PC-9 (cell line): ENCODE measurements around the gene GMDS. TPM values are rescaled to one million over a fixed set of nuclear protein-coding genes. Genes with fewer than 3 reads are reported as not detected.

ENCODE experiments used
- BruUV-seq: library from RNA; stranded (reverse); fragments of 400-500 nt; replicated peaks from 2 replicates; lab custom pipeline; 2021; lab: Mats Ljungman, UMichigan
- CTCF ChIA-PET: fragments of 300-600 bp; sonication (Branson Sonifier 250); formaldehyde crosslinking; loops from one replicate; lab custom pipeline; 2022; ENCODE audit warnings: antibody characterized with exemption; lab: Charles Lee
- POLR2A ChIA-PET: fragments of 300-600 bp; sonication (Branson Sonifier 250); formaldehyde crosslinking; loops from one replicate; lab custom pipeline; 2022; ENCODE audit warnings: antibody characterized with exemption; ENCODE audit not compliant: unreplicated experiment; lab: Charles Lee
- DNase-seq, 2 experiments: peaks; one replicate each; pipeline versions ENCODE4 v3.0.0 to v3.0.0-alpha.2; 2015 to 2022; ENCODE audit warnings: mixed read lengths in 1 of 2
- H2AFZ ChIP-seq: fragments of 200-600 bp; sonication (generic); 2 replicates; pipeline ENCODE4 v1.8.1; 2017; ENCODE audit warnings: antibody characterized with exemption
- H3F3A ChIP-seq: fragments of 200-600 bp; sonication (generic); 2 replicates; pipeline ENCODE4 v1.8.1; 2017; ENCODE audit warnings: antibody characterized with exemption, mild to moderate bottlenecking, low read depth; ENCODE audit not compliant: insufficient read depth
- H3K27ac ChIP-seq: fragments of 200-600 bp; sonication (generic); 2 replicates; pipeline ENCODE4 v1.6.1; 2016; ENCODE audit warnings: mixed run types
- H3K27me3 ChIP-seq: fragments of 200-600 bp; sonication (generic); 2 replicates; pipeline ENCODE4 v1.6.1; 2016; ENCODE audit warnings: low read depth, mixed run types; ENCODE audit not compliant: insufficient read depth
- H3K36me3 ChIP-seq: fragments of 200-600 bp; sonication (generic); 2 replicates; pipeline ENCODE4 v1.6.1; 2016; ENCODE audit warnings: low read depth, mixed run types
- H3K4me1 ChIP-seq: fragments of 200-600 bp; sonication (generic); replicated peaks from 2 replicates; pipeline ENCODE4 v1.6.1; 2016; ENCODE audit warnings: mixed run types; ENCODE audit not compliant: insufficient read depth
- H3K4me2 ChIP-seq: fragments of 200-600 bp; sonication (generic); 2 replicates; pipeline ENCODE4 v1.6.1; 2017; ENCODE audit warnings: mixed run types
- H3K4me3 ChIP-seq: fragments of 200-600 bp; sonication (generic); 2 replicates; pipeline ENCODE4 v1.6.1; 2016; ENCODE audit warnings: mixed run types
- H3K79me2 ChIP-seq: fragments of 200-600 bp; sonication (generic); 2 replicates; pipeline ENCODE4 v1.6.1; 2017; ENCODE audit warnings: low read depth, mixed run types
- H3K9me2 ChIP-seq: fragments of 200-600 bp; sonication (generic); 2 replicates; pipeline ENCODE4 v1.8.1; 2017; ENCODE audit warnings: mild to moderate bottlenecking; ENCODE audit not compliant: insufficient read depth
- H3K9me3 ChIP-seq: fragments of 200-600 bp; sonication (generic); 2 replicates; pipeline ENCODE4 v1.8.1; 2016; ENCODE audit warnings: low read depth; ENCODE audit not compliant: insufficient read depth
- H4K20me1 ChIP-seq: fragments of 200-600 bp; sonication (generic); 2 replicates; pipeline ENCODE4 v1.8.1; 2017; ENCODE audit not compliant: insufficient read depth
- EZH2 ChIP-seq: fragments of 200-600 bp; sonication (generic); IDR thresholded peaks from 2 replicates; pipeline ENCODE4 v1.8.0; 2017; ENCODE audit warnings: antibody characterized with exemption, low read depth
- intact Hi-C: fragments of 100-400 bp; cut with micrococcal nuclease; formaldehyde crosslinking; loops from one replicate; pipeline ENCODE4 v1.10.0; 2022; ENCODE audit not compliant: unreplicated experiment
- total RNA-seq: library from RNA; stranded (reverse); gene quantifications from 2 replicates; pipeline ENCODE4 v1.2.3, GENCODE V29; 2021
- TF ChIP-seq, protein P1 (sequence below): fragments of 200-600 bp; sonication (generic); conservative IDR thresholded peaks from 2 replicates; pipeline ENCODE4 v1.6.1; 2017; ENCODE audit warnings: mixed run types, antibody characterized with exemption, mild to moderate bottlenecking, moderate library complexity

The GMDS gene
- total RNA-seq, 1 experiment from 2014 or later: 30.1 TPM

DNA sequence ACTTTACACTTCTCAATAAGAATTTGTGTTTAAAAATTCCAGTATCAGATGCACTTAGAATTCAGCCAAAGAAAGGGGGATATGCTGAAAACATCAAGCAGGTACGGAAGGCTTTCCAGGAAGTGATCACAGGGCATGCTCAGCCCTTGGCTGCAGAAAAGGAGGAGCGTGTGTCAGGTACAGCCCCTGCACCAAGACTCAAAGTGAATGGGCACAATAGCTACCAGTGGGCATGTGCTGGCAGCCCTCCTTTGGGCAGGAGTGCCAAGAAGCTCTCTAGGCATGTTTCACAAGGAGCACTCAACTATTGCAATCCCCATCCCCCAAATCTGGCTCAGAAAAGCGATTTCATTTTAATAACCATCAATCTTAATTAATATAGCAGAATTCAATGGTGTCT is 298.8 kb downstream of the GMDS start:
- BruUV-seq: no TSS peak
- Histone ChIP-seq H3K79me2 (no peaks in the 10 kb centered on the region), H2AFZ (no peak overlapping the region), H3K27ac (no peak overlapping the region), H3K27me3 (no peaks in the 10 kb centered on the region), H3K4me3 (no peak overlapping the region), H4K20me1 (no peaks in the 10 kb centered on the region), H3K9me3 (no peaks in the 10 kb centered on the region), H3F3A (no peaks in the 10 kb centered on the region), H3K9me2 (no peaks in the 10 kb centered on the region), H3K4me2 (no peak overlapping the region), H3K36me3 (no peaks in the 10 kb centered on the region), H3K4me1 (no peaks in the 10 kb centered on the region)
- ChIA-PET POLR2A (no interaction called here), CTCF (no interaction called here)
- TF ChIP-seq, protein P1, sequence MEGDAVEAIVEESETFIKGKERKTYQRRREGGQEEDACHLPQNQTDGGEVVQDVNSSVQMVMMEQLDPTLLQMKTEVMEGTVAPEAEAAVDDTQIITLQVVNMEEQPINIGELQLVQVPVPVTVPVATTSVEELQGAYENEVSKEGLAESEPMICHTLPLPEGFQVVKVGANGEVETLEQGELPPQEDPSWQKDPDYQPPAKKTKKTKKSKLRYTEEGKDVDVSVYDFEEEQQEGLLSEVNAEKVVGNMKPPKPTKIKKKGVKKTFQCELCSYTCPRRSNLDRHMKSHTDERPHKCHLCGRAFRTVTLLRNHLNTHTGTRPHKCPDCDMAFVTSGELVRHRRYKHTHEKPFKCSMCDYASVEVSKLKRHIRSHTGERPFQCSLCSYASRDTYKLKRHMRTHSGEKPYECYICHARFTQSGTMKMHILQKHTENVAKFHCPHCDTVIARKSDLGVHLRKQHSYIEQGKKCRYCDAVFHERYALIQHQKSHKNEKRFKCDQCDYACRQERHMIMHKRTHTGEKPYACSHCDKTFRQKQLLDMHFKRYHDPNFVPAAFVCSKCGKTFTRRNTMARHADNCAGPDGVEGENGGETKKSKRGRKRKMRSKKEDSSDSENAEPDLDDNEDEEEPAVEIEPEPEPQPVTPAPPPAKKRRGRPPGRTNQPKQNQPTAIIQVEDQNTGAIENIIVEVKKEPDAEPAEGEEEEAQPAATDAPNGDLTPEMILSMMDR: no peak
- TF ChIP-seq EZH2: no peak
- no peak for DNase-seq
- intact Hi-C loops: no loop called here

DNA sequence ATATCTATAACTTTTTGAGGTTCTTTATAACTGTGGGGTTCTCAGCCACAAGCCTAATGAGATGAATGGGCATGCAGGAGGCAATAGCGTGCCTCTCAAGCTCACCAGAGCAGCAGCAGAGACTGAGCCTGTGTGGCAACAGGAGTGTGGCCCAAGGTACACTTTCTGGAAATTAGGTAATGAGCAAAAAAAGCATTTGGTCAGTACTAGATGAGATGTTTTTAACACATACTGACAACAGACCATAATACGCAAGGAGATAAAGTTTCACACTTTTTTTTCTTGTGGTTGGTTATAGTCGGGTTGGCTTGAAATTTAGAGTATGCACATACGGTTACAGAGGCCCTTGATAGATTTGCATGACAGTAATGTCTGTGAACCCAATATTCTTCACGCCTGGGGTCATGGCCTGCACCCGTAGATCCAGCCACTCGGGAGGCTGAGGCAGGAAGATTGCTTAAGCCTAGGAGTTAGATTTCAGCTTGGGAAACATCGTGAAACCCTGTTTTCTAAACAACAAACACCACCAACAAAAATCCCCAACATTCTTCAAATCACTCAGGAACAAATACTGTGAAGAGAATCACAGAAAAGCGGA is 300.1 kb downstream of the GMDS start:
- no peaks in the 10 kb centered on the region for H3K9me2 ChIP-seq
- no peak for DNase-seq
- no peak overlapping the region for H3K4me2 ChIP-seq
- no peak overlapping the region for H3K27ac ChIP-seq
- no peaks in the 10 kb centered on the region for H3K9me3 ChIP-seq
- ChIA-PET CTCF (no interaction called here), POLR2A (no interaction called here)
- no peak overlapping the region for H3K4me3 ChIP-seq
- no peak overlapping the region for H2AFZ ChIP-seq
- no peaks in the 10 kb centered on the region for H4K20me1 ChIP-seq
- BruUV-seq: no TSS peak
- intact Hi-C loops: no loop called here
- no peaks in the 10 kb centered on the region for H3K79me2 ChIP-seq
- no peaks in the 10 kb centered on the region for H3F3A ChIP-seq
- H3K36me3 ChIP-seq: no peaks in the 10 kb centered on the region
- H3K4me1 ChIP-seq: no peaks in the 10 kb centered on the region
- TF ChIP-seq EZH2: no peak
- H3K27me3 ChIP-seq: no peaks in the 10 kb centered on the region

DNA sequence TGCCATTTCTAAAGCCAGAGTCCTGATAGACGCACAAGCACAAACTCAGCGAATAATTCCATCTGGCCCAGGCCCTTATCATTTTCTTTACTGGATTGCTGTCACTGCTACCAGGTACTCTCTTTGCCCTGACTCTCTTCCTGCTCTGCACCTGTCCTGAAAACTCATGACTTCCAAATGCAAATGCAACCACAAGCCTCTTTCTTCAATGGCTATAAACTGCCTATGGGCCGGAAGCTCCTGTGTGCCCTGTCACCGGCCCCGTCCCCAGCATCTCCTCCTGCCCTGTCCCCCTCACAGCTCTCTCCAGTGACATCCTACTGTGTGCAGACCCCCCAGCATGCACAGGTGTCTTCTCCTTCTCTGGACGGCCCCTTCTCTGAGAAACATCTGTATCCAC is 302.6 kb downstream of the GMDS start:
- Histone ChIP-seq H3K36me3 (no peaks in the 10 kb centered on the region), H4K20me1 (no peaks in the 10 kb centered on the region), H3K9me2 (no peaks in the 10 kb centered on the region), H3K9me3 (no peaks in the 10 kb centered on the region), H3K79me2 (no peaks in the 10 kb centered on the region), H2AFZ (no peak overlapping the region), H3K4me3 (no peak overlapping the region), H3K4me1 (no peaks in the 10 kb centered on the region), H3K27me3 (no peaks in the 10 kb centered on the region), H3F3A (no peaks in the 10 kb centered on the region), H3K4me2 (no peak overlapping the region), H3K27ac (no peak overlapping the region)
- ChIA-PET POLR2A (no interaction called here), CTCF (no interaction called here)
- intact Hi-C loops: no loop called here
- TF ChIP-seq EZH2: no peak
- TF ChIP-seq, protein P1: no peak
- DNase-seq: no peak
- BruUV-seq: no TSS peak

DNA sequence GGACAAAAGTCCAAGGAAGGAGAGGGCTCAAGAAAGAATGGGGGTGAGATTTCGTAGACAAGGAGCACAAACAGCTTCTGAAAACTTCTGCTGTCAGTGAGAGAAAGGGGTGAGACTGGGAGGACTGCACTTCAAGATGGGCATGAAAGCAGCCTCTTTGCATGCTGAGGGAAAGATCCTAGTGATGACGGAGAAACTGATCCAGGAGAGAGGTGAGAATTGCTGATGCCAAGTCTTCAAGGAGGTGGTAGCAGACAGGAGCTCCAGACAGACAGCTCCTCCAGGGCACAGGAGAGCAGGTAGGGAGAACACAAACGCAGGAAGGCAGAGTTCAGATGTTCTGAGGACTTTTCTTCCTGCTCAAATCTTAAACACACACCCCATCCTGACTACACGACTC is 303.9 kb downstream of the GMDS start:
- Histone ChIP-seq H3K27me3 (no peaks in the 10 kb centered on the region), H3K9me3 (no peaks in the 10 kb centered on the region), H3K27ac (no peak overlapping the region), H3K4me1 (no peaks in the 10 kb centered on the region), H3K4me2 (no peak overlapping the region), H3K79me2 (no peaks in the 10 kb centered on the region), H3K4me3 (no peak overlapping the region), H3K9me2 (no peaks in the 10 kb centered on the region), H3K36me3 (no peaks in the 10 kb centered on the region), H3F3A (no peaks in the 10 kb centered on the region), H2AFZ (no peak overlapping the region), H4K20me1 (no peaks in the 10 kb centered on the region)
- no TSS peak for BruUV-seq
- DNase-seq: no peak
- CTCF ChIA-PET: interaction anchor here (0.7 kb wide), 1 partner anchor 108 kb away, joined by 3 read pairs; no protein-coding TSS in a partner anchor
- intact Hi-C loops: no loop called here
- POLR2A ChIA-PET: no interaction called here
- TF ChIP-seq, protein P1: no peak
- no peak for TF ChIP-seq EZH2
